Heart right ventricle (tissue), 16 donors: ENCODE results near the gene OR6C65. TPM values are rescaled to one million over a fixed set of nuclear protein-coding genes. Genes with fewer than 3 reads are reported as not detected.
"Not testable (repeated sequence)": the region's sequence is repeated elsewhere in the genome, so short reads cannot be mapped to it uniquely, and the experiment has no call there.

Source experiments
- ATAC-seq, 8 donors: fragments of 200-7000 bp; cut with Tn5 transposase; one replicate each; pipeline ENCODE4 v1.9.1; 2020; ENCODE audit warnings: mild to moderate bottlenecking in 8 of 8, moderate library complexity in 8 of 8, moderate number of reproducible peaks in 1 of 8
- DNase-seq, 2 donors: peaks; one replicate each; pipeline ENCODE4 v3.0.0-alpha.2; 2020
- H3K27ac ChIP-seq, 10 donors: fragments of 200-600 bp; sonication (generic) in 2 of 10; one replicate each; pipeline versions ENCODE4 v1.5.0 to v1.8.0; 2020 to 2022; ENCODE audit warnings: mild to moderate bottlenecking in 3 of 10
- H3K27me3 ChIP-seq, 7 donors: fragments of 200-600 bp; one replicate each; pipeline ENCODE4 v1.8.0; 2021 to 2022; ENCODE audit warnings: mild to moderate bottlenecking in 2 of 7
- H3K36me3 ChIP-seq, 9 donors: fragments of 200-600 bp; sonication (generic) in 1 of 9; one replicate each; pipeline versions ENCODE4 v1.5.0 to v1.8.0; 2020 to 2022; ENCODE audit warnings: mild to moderate bottlenecking in 2 of 9
- H3K4me1 ChIP-seq, 9 donors: fragments of 200-600 bp; sonication (generic) in 1 of 9; one replicate each; pipeline versions ENCODE4 v1.5.0 to v1.8.0; 2020 to 2022; ENCODE audit warnings: mild to moderate bottlenecking in 4 of 9
- H3K4me3 ChIP-seq, 10 donors: fragments of 200-600 bp; sonication (generic) in 2 of 10; one replicate each; pipeline versions ENCODE4 v1.5.0 to v1.8.0; 2020 to 2022; ENCODE audit warnings: mild to moderate bottlenecking in 7 of 10, moderate library complexity in 2 of 10
- H3K9me3 ChIP-seq, 11 donors: fragments of 200-600 bp in 10 of 11; sonication (generic) in 2 of 11; one replicate each; pipeline versions ENCODE4 v1.5.0 to v1.8.0; 2013 to 2022; ENCODE audit warnings: mild to moderate bottlenecking in 2 of 11, control low read depth in 1 of 11, moderate library complexity in 1 of 11
- WGBS, 2 donors: extraction: QIAGEN DNeasy Blood & Tissue Kit; methylation state at CpG; one replicate each; pipeline ENCODE4 v1.1.7; 2013; ENCODE audit warnings: inconsistent platforms in 1 of 2; 5-methylcytosine and 5-hydroxymethylcytosine counted together
- intact Hi-C, 10 donors: fragments of 100-400 bp; cut with DNase I; formaldehyde crosslinking; loops; one replicate each; pipeline versions ENCODE4 v1.11.1 to v1.14.2; 2022
- polyA plus RNA-seq, 2 donors: library from polyadenylated mRNA; stranded (reverse); fragments of 200-250 nt; gene quantifications; one replicate each; pipeline ENCODE4 v1.2.3, GENCODE V29; 2013
- total RNA-seq, 10 donors: library from RNA; stranded (reverse); fragmentation: NEBNext Ultra II Directional in 3 of 10; extraction: Animal tissue kit (Norgen Biotek cat#: 25700) in 3 of 10; gene quantifications; one replicate each; pipeline versions ENCODE4 v1.2.1 to v1.2.4, GENCODE V29; 2021 to 2023
- TF ChIP-seq, protein P1 (sequence below), 9 donors: fragments of 200-600 bp; sonication (generic) in 2 of 9; IDR thresholded peaks; one replicate each; pipeline versions ENCODE4 v1.5.0 to v1.8.0; 2021 to 2022; ENCODE audit warnings: antibody characterized with exemption in 9 of 9, mild to moderate bottlenecking in 5 of 9, moderate library complexity in 1 of 9
- donor health status: Arrhythmogenic right ventricular cardiomyopathy.
- donor health status: ischemic (EF 13 %, LVEDD 7.1; RV severe dilation, severe dysfunction).
- donor health status: healthy with polysubstance abuse.
- donor health status: DM: no; HTN: yes; CAD: no.
- donor health status: DM: no; HTN: no; CAD: no.
- donor health status: ischemic (EF 25% LVEDD 6.9; RV normal size, moderate dysfunction).
- donor health status: ischemic (EF 25% LVEDD 5.7; RV mildly dilated, moderate dysfunction).
- donor health status: healthy.
- donor health status: DM: yes; HTN: yes; CAD: no.
- donor health status: Ischemic cardiomyopathy.
- donor health status: ischemic (EF 35%, LVEDD 5.7; RV mildly dilated, moderate dysfunction).
- donor health status: nonischemic (EF 11% LVEDD 7.7; RV severe dilation, severe dysfunction).
- donor health status: DM: yes; HTN: yes; CAD: no.
- donor health status: PGD.
- donor health status: ischemic (EF 29% LVEDD 5.4; RV normal size, mild dysfunction).
- donor health status: nonischemic (EF 23%, LVEDD 6.1; RV moderate dilation, normal function).

OR6C65 gene
- total and polyA plus RNA-seq, 12 donors = not detected

DNA sequence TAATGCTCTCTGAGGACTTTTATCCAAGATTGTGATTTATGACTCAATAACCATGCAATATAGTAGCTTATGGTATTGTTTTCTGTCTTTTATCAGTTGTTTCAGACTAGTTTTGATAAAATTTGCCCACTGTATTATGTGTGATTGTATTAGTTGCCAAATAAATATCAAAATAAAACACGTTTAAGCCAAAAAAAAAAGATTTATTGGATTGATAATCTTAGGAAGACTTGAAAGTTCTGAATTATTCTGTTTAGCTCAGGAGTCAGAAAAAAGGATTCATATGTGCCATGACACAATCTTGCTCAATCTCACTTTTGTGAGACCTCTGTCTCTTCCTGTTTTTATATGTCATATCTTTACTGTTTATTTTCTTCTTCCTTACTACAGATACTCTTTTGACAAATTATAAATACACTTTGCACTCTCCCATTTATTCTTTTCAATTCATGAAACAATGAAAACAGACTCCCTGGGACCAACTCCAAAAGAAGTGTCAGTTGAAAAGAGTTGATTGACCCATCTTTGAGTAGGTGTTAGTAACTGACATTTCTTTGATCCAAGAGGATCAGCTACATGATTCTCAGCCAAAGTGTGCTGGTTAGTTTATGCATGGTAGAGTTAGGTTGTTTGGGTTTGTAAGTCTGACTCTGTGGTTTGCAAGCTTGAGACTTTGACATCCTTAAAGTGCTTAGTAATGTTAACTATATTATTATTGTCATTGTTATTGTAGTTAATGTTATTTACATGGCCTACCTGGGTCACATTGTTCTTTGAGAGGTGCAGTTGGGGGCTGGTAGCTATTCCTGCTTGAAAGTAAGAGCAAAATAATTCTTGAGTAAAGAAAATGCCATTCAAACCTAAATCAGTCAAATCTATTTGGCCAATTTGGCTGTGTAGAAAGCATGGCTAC is 28.3 kb downstream of the OR6C65 start:
- H3K4me3 ChIP-seq = no peak overlapping the region
- intact Hi-C loops = no loop called here
- H3K27me3 ChIP-seq = peaks cover 0 to 5% (median 0%) of the 10 kb centered on the region in 7 donors
- H3K36me3 ChIP-seq = no peaks in the 10 kb centered on the region
- no peak for DNase-seq
- 21 to 26% methylated on average over 1 of the region's 1 CpG for WGBS, 2 donors
- no peak overlapping the region for H3K27ac ChIP-seq
- no peaks in the 10 kb centered on the region for H3K4me1 ChIP-seq
- no peaks in the 10 kb centered on the region for H3K9me3 ChIP-seq
- TF ChIP-seq, protein P1, sequence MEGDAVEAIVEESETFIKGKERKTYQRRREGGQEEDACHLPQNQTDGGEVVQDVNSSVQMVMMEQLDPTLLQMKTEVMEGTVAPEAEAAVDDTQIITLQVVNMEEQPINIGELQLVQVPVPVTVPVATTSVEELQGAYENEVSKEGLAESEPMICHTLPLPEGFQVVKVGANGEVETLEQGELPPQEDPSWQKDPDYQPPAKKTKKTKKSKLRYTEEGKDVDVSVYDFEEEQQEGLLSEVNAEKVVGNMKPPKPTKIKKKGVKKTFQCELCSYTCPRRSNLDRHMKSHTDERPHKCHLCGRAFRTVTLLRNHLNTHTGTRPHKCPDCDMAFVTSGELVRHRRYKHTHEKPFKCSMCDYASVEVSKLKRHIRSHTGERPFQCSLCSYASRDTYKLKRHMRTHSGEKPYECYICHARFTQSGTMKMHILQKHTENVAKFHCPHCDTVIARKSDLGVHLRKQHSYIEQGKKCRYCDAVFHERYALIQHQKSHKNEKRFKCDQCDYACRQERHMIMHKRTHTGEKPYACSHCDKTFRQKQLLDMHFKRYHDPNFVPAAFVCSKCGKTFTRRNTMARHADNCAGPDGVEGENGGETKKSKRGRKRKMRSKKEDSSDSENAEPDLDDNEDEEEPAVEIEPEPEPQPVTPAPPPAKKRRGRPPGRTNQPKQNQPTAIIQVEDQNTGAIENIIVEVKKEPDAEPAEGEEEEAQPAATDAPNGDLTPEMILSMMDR (IDR thresholded peaks at IDR 0.05) = no peak
- ATAC-seq = no peak

DNA sequence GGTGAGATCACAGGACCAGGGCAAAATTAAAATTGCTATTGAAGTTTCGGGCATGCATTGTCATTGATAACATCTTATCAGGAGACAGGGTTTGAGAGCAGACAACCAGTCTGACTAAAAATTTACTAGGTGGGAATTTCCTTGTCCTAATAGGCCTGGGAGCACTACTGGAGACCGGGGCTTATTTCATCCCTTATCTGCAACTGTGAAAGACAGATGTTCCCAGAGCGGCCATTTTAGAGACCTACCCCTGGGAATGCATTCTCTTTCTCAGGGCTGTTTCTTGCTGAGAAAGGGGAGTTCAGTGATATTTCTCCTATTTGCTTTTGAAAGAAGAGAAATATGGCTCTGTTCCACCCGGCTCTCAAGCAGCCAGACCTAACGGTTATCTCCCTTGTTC is 40.9 kb downstream of the OR6C65 start:
- intact Hi-C loops, H3K27ac ChIP-seq, H3K27me3 ChIP-seq, DNase-seq, ATAC-seq, H3K4me3 ChIP-seq, H3K36me3 ChIP-seq, H3K4me1 ChIP-seq: not testable (repeated sequence)
- peaks cover 0 to 27% (median 4%) of the 10 kb centered on the region in 11 donors for H3K9me3 ChIP-seq
- 75 to 92% methylated on average over 5 of the region's 5 CpGs for WGBS, 2 donors

DNA sequence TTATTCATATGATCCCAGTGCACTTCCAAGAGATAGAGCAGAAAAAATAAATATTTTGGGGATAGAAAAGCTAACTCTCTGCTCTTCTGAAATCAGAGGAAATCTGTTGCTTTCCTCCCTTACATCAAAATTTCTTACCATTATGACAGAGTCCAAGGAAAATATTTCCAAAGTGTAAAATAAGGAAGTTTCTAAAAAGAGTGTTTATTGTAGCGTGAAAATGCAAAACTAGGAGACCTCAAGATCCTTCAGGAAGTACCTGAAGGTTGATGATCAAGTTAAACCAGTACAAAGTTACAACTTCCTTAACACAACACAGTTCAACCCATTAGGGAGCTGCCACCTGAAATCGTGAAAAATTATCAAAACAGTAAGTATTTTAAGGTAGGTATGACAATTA is 43.4 kb downstream of the OR6C65 start, which contains the start of gene OR6C2:
Gene OR6C2 (plus strand): TSS at position 301 of the 400 bp plus-strand sequence. CDS start 8,138 bp downstream, outside the sequence.
- H3K36me3 ChIP-seq = no peaks in the 10 kb centered on the region
- TF ChIP-seq, protein P1 (IDR thresholded peaks at IDR 0.05) = no peak
- ATAC-seq = no peak
- intact Hi-C loops = no loop called here
- H3K4me3 ChIP-seq = no peak within 1 kb of the TSS
- peaks cover 0 to 27% (median 4%) of the 10 kb centered on the region in 11 donors for H3K9me3 ChIP-seq
- no peaks in the 10 kb centered on the region for H3K4me1 ChIP-seq
- WGBS, 2 donors = 45 to 53% methylated on average over 2 of the region's 2 CpGs
- no peak within 1 kb of the TSS for H3K27ac ChIP-seq
- no peak for DNase-seq
- no peaks in the 10 kb centered on the region for H3K27me3 ChIP-seq

DNA sequence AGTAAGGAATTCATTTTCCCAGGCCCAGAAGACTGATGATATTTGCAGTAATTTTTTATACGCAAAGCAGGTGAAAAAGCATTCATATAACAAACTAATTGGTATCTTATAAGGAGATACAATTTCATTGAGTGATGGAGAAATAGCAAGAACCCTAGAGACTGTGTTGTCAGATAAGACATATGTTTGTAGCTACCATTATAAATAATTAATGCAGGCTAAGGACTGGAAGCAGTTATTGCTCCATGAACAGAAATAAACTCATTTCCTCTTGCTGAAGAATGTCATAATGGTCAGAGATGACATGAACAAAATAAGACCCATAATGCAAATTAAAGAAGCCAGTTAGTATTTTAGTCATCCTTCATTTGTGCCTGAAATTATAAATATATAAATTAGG is 45.0 kb downstream of the OR6C65 start:
- 91 to 94% methylated on average over 1 of the region's 1 CpG for WGBS, 2 donors
- intact Hi-C loops = no loop called here
- peaks cover 0 to 6% (median 0%) of the 10 kb centered on the region in 7 donors for H3K27me3 ChIP-seq
- no peak overlapping the region for H3K27ac ChIP-seq
- no peaks in the 10 kb centered on the region for H3K4me1 ChIP-seq
- ATAC-seq = no peak
- TF ChIP-seq, protein P1 (IDR thresholded peaks at IDR 0.05) = no peak
- DNase-seq = no peak
- peaks cover 0 to 20% (median under 1%) of the 10 kb centered on the region in 11 donors for H3K9me3 ChIP-seq
- no peaks in the 10 kb centered on the region for H3K36me3 ChIP-seq
- no peak overlapping the region for H3K4me3 ChIP-seq

DNA sequence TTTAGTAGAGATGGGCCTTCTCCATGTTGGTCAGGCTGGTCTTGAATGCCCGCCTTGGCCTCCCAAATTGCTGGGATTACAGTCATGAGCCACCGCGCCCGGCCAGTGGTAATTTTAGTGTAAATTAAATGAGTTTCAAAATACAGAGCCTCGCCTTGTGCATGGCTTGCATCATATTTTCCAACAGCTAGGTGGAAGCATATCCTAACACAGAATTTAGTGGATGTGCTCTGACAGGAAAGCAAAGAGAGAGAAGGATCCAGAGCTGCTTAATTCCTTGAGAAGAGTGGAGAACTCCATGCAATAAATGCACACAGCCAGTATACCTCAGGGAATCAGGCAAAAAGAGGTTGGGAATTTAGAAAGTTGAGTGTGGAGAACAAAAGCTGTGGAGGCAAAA is 46.0 kb downstream of the OR6C65 start:
- DNase-seq (no peak), ATAC-seq (no peak)
- H3K4me1 ChIP-seq = no peaks in the 10 kb centered on the region
- H3K27me3 ChIP-seq = peaks cover 0 to 11% (median 0%) of the 10 kb centered on the region in 7 donors
- peaks cover 0 to 10% (median 0%) of the 10 kb centered on the region in 11 donors for H3K9me3 ChIP-seq
- intact Hi-C loops = no loop called here
- no peaks in the 10 kb centered on the region for H3K36me3 ChIP-seq
- 84 to 86% methylated on average over 5 of the region's 5 CpGs for WGBS, 2 donors
- H3K27ac ChIP-seq = no peak overlapping the region
- TF ChIP-seq, protein P1 (IDR thresholded peaks at IDR 0.05) = peak in 1 of 9 donors; percentile 18
- no peak overlapping the region for H3K4me3 ChIP-seq
